AG04449 (cell line): ENCODE results near the gene KCNJ14.

ENCODE experiments used
- CTCF ChIA-PET: fragments of 350-600 bp; formaldehyde crosslinking; extraction: SDS; loops from one replicate; lab custom pipeline; 2021; ENCODE audit warnings: antibody characterized with exemption; lab: Yijun Ruan, JAX
- POLR2A ChIA-PET: fragments of 400-600, 350-600 bp; formaldehyde crosslinking; extraction: SDS; loops from one replicate; lab custom pipeline; 2020; ENCODE audit warnings: antibody characterized with exemption, inconsistent platforms; lab: Yijun Ruan, JAX
- DNase-seq: peaks from one replicate; pipeline ENCODE4 v3.0.0-alpha.2; 2010; ENCODE audit warnings: low read depth, low spot score
- H3K4me3 ChIP-seq: 2 replicates; pipeline ENCODE4 v1.5.1; 2011; ENCODE audit warnings: low read depth, mild to moderate bottlenecking, control low read depth, low read length
- TF ChIP-seq, protein P1 (sequence below): IDR thresholded peaks from one replicate; pipeline ENCODE4 v1.5.1; 2011; ENCODE audit warnings: mild to moderate bottlenecking, moderate library complexity, low read length, control low read depth, inconsistent platforms; ENCODE audit not compliant: insufficient read depth; ENCODE audit errors: missing control alignments

KCNJ14 gene

DNA sequence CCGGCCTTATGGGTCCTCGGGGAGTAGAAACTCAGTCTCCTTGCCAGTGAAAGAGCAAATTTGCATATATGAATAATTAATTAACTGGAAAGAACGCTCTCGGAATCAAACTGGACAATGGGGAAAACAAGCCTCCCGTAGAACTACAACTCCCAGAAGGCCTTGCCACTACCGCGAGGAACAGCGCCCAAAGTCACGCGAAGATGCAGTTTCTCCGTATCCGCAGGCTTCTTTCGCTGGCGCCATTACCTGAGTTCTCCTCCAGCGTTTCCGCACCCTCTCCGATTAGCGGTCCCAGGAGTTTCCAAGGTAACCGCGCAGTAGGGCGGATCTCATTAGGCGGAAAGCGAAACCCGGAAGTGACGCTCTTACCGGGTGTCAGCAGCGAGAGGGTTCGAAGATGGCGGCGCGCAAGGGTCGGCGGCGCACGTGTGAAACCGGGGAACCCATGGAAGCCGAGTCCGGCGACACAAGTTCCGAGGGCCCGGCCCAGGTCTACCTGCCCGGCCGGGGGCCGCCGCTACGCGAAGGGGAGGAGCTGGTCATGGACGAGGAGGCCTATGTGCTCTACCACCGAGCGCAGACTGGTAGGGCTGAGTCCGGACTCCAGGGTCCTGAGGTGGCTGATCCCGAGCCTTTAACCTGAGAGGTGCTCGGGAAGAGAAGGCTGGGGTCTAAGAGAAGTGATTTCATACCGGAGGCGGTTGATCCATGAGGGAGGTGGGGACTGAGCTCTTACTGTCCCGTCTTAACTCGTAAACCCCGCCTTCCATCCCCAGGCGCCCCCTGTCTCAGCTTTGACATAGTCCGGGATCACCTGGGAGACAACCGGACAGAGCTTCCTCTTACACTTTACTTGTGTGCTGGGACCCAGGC lies 9.5 kb upstream of the KCNJ14 start, which contains the start of gene GRWD1:
GRWD1 (plus strand) TSS at position 378 of the 876 bp plus-strand sequence; CDS start at position 401, 23 bp downstream.
- DNase-seq = peak; percentile 63
- peak within 1 kb of the TSS; percentile 90 for H3K4me3 ChIP-seq
- TF ChIP-seq, protein P1, sequence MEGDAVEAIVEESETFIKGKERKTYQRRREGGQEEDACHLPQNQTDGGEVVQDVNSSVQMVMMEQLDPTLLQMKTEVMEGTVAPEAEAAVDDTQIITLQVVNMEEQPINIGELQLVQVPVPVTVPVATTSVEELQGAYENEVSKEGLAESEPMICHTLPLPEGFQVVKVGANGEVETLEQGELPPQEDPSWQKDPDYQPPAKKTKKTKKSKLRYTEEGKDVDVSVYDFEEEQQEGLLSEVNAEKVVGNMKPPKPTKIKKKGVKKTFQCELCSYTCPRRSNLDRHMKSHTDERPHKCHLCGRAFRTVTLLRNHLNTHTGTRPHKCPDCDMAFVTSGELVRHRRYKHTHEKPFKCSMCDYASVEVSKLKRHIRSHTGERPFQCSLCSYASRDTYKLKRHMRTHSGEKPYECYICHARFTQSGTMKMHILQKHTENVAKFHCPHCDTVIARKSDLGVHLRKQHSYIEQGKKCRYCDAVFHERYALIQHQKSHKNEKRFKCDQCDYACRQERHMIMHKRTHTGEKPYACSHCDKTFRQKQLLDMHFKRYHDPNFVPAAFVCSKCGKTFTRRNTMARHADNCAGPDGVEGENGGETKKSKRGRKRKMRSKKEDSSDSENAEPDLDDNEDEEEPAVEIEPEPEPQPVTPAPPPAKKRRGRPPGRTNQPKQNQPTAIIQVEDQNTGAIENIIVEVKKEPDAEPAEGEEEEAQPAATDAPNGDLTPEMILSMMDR = no peak
- CTCF ChIA-PET = interaction anchor here (0.8 to 3.8 kb wide), 24 partner anchors 9 to 143 kb away, joined by 3 to 23 read pairs (median 5); partner anchors contain the start of genes GRIN2D, KCNJ14 and KDELR1
- POLR2A ChIA-PET = interaction anchor here (0.5 to 2.2 kb wide), 3 partner anchors 54 to 178 kb away, joined by 3 to 6 read pairs (median 3); partner anchors contain the start of gene KDELR1

DNA sequence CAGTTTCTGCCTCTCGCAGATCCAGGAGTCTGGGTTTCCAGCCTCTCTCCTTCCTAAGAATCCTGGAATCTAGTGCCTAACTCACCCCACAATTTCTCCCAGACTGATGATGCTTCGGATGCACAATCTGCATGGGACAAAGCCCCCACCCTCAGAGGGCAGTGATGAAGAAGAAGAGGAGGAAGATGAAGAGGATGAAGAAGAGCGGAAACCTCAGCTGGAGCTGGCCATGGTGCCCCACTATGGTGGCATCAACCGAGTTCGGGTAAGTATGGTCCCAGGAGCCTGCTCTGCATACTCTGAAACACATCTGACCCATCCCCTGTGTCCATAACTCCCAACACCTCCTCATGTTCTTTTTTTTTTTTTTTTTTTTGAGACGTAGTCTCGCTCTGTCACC lies 8.8 kb upstream of the KCNJ14 start:
- ChIA-PET CTCF (interaction anchor here (0.8 to 3.8 kb wide), 9 partner anchors 13 to 142 kb away, joined by 3 to 20 read pairs (median 6); partner anchors contain the start of gene KDELR1), POLR2A (interaction anchor here (2.2 kb wide), 1 partner anchor 55 kb away, joined by 6 read pairs; the partner anchor contains the start of gene KDELR1)
- DNase-seq = no peak
- TF ChIP-seq, protein P1 = no peak
- H3K4me3 ChIP-seq = peak overlapping the region; percentile 90

DNA sequence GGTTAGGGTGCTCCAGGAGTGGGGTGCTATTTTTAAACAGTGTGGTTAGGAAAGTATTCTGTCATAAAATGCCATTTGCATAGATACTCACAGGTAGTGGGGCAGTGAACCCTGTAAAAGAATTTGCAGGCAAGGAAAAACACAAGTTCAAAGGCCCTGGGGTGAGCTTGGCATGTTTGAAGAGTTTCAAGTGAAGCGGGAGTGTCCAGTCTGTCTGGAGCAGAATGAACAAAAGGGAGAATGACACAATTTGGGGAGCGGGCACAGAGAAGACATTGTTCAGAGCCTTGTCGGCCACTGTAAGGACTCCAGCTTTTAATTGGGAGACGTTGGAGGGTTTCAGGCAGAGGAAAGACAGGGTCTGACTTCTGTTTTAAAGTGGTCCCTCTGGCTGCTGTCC lies 6.8 kb upstream of the KCNJ14 start:
- no peak overlapping the region for H3K4me3 ChIP-seq
- TF ChIP-seq, protein P1 = no peak
- ChIA-PET POLR2A (no interaction called here), CTCF (interaction anchor here (0.6 to 2.2 kb wide), 4 partner anchors 10 to 480 kb away, joined by 3 to 8 read pairs (median 4); partner anchors contain the start of genes GRIN2D and KDELR1)
- DNase-seq = no peak

DNA sequence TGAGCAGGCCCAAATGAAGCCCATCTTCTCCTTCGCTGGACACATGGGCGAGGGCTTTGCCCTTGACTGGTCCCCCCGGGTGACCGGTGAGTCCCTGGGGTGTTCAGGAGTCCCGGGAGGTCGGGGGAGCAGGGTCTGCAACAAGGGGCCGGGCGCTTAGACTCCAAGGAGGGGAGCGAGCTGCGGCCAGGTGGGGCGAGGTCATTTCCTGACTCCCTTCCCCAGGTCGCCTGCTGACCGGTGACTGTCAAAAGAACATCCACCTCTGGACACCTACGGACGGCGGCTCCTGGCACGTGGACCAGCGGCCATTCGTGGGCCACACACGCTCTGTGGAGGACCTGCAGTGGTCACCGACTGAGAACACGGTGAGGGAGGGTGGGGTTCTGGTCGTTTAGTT lies 4.9 kb upstream of the KCNJ14 start:
- TF ChIP-seq, protein P1 = no peak
- POLR2A ChIA-PET = no interaction called here
- DNase-seq = no peak
- no peak overlapping the region for H3K4me3 ChIP-seq
- CTCF ChIA-PET = no interaction called here

DNA sequence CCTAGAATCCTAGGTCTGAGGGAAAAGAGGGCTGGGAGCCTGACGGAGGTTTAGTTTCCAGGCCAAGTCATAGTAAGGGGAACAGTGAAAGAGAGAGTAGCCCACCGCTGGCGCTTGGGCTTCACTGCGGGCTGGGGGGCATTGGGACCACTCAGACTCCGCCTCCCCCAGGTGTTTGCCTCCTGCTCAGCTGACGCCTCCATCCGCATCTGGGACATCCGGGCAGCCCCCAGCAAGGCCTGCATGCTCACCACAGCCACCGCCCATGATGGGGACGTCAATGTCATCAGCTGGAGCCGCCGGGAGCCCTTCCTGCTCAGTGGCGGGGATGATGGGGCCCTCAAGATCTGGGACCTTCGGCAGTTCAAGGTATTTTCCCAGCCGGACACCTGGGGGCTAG lies 4.5 kb upstream of the KCNJ14 start:
- H3K4me3 ChIP-seq = no peak overlapping the region
- TF ChIP-seq, protein P1 = no peak
- no peak for DNase-seq
- ChIA-PET CTCF (interaction anchor here (0.9 to 1.1 kb wide), 2 partner anchors 60 to 133 kb away, joined by 3 to 5 read pairs; partner anchors contain the start of gene KDELR1), POLR2A (no interaction called here)

GRCh38 chr19:48451624-48452023 lies 3.8 kb upstream of the KCNJ14 start:
- TF ChIP-seq, protein P1 = no peak
- DNase-seq = no peak
- POLR2A ChIA-PET = no interaction called here
- H3K4me3 ChIP-seq = no peak overlapping the region
- CTCF ChIA-PET = interaction anchor here (0.9 to 1.1 kb wide), 2 partner anchors 60 to 132 kb away, joined by 3 to 5 read pairs; partner anchors contain the start of gene KDELR1
